ENCODE measurements around the gene NELFCD.
"Not testable (repeated sequence)": the region's sequence is repeated elsewhere in the genome, so short reads cannot be mapped to it uniquely, and the experiment has no call there.

NELFCD gene

GRCh38 chr20:58980711-58981627 lies at the start of gene NELFCD:
Gene NELFCD (plus strand): TSS chr20:58981256. CDS start chr20:58981310, 54 bp downstream.
- DNase-seq (ENCODE audit: extremely low read depth in 1 of 2, low read depth in 1 of 2) = peak; percentile 54 to 86

- no peak for DNase-seq (ENCODE audit: extremely low read depth in 1 of 2, low read depth in 1 of 2)
These were observed 48.9 kb upstream of the NELFCD start for GRCh38 chr20:58932170-58932569.

DNA sequence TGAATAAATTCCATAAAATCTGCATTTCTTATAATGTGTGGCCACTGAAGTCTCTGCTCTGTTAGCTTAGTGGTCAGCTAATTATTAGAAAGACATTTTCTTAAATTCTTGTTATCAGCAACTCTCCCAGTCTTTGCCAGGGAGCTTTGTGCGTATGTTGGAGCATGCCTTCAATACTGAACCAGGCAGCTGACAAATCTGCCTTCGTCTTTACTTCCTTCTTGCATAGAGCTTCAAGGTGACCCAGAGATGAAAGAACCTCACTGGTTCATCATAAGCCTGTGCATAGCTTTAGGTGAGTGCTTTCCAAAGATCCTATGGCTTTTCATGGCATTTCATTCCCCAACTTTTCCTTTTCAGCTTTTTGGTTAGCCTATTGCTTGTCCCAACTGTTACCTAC lies 43.0 kb upstream of the NELFCD start:
- DNase-seq (ENCODE audit: extremely low read depth in 1 of 2, low read depth in 1 of 2) = no peak

DNA sequence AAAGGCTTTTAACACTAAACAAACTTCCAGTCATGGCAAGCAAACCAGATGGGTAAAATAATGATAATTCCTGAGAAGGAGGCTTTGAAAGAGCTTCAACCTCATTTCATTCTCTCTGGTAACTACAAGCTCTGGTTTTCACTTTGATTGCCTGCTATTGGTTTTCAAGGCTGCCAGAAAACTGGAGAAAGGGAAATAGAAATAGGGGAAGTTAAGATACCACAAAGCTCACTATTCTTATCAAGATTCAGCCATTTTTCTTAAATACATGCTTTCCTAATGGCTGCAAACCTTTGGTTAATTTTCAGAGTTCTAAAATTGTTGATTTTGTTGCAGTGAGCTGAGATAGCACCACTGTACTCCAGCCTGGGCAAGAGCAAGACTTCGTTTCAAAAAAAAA lies 42.5 kb upstream of the NELFCD start:
- DNase-seq (ENCODE audit: extremely low read depth in 1 of 2, low read depth in 1 of 2) = no peak

DNA sequence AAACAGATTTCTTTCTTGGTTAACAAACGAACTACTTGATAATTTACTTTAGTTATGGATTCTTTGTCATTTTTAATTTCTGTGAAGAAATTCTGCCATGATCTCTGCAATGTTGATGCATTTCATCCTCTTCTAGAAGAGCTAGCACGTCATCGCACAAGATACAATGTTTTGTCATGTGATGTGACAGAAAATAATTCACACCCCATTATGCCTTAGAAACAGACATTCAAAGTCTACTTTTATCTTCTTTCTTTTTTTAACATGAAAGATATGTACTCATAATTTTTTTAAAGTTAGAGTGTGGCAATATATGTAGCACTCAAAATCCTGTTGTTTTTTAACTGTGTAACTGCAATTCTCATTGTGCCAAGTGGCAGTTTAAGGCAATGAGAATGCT lies 39.6 kb upstream of the NELFCD start:
- no peak for DNase-seq (ENCODE audit: extremely low read depth in 1 of 2, low read depth in 1 of 2)

DNA sequence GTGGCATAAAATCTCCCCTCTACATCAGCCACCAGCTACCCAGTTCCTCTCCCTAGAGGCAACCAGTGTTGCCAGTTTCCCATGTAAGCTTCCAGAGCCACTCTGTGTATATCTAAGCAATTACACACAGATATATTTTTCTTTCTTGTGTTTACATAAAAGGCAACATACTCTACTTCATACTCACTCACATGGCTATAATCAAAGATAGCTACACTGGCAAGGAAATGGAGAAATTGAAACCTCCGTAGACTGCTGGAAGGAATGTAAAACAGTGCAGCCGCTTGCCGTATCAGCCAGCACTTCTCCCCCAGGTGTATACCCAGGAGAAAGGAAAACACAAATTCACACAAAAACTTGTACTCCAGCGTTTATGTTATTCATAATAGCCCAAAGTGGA lies 38.5 kb upstream of the NELFCD start:
- DNase-seq (ENCODE audit: extremely low read depth in 1 of 2, low read depth in 1 of 2) = no peak

- no peak for DNase-seq (ENCODE audit: extremely low read depth in 1 of 2, low read depth in 1 of 2)
These were observed 36.4 kb upstream of the NELFCD start for GRCh38 chr20:58944610-58945009.

DNA sequence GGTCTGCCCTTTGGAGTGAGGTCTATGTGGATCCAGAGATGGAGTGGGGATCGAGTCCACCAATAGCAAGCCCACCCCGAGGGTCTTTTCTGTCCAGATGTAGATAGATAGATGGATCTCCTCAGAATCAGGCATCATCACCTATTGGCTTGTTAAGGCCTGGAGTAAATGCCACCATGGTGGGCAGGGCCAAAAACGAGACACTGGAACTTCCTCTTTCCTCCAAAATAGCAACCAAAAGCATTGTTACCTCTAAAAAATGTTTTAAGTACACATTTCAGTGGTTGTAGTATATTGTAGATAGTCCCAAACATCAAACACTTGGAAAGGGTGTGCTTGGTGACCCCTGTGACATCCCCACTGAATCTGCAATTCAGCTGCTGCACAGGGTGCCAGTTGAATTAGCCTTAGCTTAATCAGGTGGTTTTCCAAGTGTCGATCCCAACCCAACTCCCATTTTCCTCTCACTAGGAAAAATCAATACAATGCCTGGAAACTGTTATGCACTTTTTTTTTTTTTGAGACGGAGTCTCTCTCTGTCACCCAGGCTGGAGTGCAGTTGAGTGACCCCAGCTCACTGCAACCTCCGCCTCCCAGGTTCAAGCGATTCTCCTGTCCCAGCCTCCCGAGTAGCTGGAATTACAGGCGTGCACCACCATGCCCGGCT lies 35.0 kb upstream of the NELFCD start:
- no peak for DNase-seq (ENCODE audit: extremely low read depth in 1 of 2, low read depth in 1 of 2)

DNA sequence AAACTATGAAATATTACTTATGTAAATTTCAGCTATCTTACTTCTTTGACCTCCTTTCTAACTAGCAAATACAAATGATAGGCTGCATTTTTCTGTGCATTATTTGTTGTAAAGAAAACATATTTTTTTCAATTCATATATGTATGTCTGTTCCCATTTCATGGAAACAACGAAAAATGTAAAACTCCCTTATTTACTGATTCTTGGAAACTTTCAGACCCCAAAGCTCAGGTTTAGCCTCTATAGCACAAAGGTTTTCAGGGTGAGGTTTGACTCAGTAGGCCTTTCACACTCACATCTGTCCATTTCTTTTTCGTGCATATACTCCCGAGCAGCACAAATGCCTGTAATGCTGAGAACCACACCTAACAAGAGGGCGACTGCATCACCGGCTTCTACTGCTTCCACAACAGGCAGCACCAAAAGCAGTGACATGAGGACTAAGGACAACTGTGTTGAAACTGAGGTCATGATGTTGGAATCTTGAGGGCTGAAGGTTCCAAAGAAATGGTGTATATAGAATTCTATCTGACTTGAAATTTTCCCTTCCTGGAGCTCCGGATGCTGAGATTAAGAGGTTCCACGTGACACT lies 33.2 kb upstream of the NELFCD start:
- not testable (repeated sequence) for DNase-seq (ENCODE audit: extremely low read depth in 1 of 2, low read depth in 1 of 2)

GRCh38 chr20:58950603-58951002 lies 30.5 kb upstream of the NELFCD start:
- no peak for DNase-seq (ENCODE audit: extremely low read depth in 1 of 2, low read depth in 1 of 2)

- DNase-seq (ENCODE audit: extremely low read depth in 1 of 2, low read depth in 1 of 2) = no peak
These were observed 28.0 kb upstream of the NELFCD start for GRCh38 chr20:58953050-58953449.

GRCh38 chr20:58956078-58956477 lies 25.0 kb upstream of the NELFCD start:
- no peak for DNase-seq (ENCODE audit: extremely low read depth in 1 of 2, low read depth in 1 of 2)

- DNase-seq (ENCODE audit: extremely low read depth in 1 of 2, low read depth in 1 of 2) = no peak
These were observed 21.4 kb upstream of the NELFCD start for GRCh38 chr20:58959652-58960051.

DNA sequence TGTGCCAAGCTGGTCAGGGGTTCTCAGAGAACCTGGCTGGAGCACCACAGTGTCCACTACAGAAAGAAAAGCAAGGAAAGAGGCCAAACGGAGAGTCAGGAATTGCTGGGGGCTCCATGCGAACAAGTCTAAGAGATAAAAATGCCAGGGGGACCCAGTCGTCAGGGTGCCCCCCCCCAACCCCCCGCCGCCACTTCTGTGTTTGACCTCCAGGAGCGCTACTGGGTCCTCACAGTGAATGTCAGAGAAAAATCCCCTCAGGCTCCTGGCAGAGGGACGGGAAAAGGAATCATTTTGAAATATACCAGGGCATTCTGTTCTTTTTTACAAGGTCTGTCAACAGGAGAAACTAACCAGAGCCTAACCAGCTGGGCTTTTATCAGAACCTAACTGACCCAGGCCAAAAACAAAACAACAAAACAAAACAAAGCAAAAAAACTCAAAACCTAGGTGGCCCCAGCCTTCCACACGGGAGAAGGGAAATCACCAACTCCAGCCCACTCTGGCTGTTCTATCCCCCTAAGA lies 17.9 kb upstream of the NELFCD start:
- no peak for DNase-seq (ENCODE audit: extremely low read depth in 1 of 2, low read depth in 1 of 2)

- DNase-seq (ENCODE audit: extremely low read depth in 1 of 2, low read depth in 1 of 2) = not testable (repeated sequence)
These were observed 17.1 kb upstream of the NELFCD start for GRCh38 chr20:58963922-58964321.

- DNase-seq (ENCODE audit: extremely low read depth in 1 of 2, low read depth in 1 of 2) = no peak
These were observed 15.6 kb upstream of the NELFCD start for GRCh38 chr20:58965270-58966064.

DNA sequence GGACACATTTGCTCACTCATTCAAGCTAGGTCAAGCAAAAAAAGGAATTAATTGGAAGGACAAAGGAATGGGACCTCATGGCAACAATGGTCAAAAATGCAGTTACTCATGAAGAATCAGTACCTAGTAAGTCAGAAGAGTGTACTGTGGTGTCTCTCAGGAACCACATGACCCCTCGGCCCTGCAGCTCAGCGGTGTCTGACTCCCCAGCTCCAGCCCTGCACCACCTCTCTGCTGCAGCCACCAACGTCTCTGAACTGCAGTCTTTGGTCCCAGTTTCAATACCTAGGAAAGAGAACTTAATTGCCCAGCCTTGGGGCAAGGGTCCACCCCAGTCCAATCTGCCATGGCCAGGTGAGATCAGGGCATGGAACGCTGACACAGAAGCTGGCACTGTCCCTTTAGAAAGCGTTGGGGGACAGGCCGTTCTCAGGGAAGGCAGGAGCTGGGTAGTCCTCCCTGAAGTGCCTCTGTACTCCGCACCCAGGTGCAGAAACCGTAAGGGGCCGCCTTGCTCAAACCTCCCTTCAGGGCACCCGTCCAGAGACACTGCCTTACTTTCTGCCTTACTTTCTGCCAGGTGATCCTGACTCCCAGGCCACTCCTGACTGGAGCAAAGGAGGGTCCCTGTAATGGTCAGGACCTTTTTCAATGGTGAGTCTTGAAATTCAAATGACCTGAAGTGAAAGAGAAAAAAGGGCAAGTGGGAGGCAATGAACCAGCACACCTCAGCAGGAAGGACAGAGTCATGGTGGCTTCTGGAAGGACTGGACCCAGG lies 13.2 kb upstream of the NELFCD start:
- DNase-seq (ENCODE audit: extremely low read depth in 1 of 2, low read depth in 1 of 2) = no peak

GRCh38 chr20:58969439-58969838 lies 11.6 kb upstream of the NELFCD start:
- DNase-seq (ENCODE audit: extremely low read depth in 1 of 2, low read depth in 1 of 2) = no peak

DNA sequence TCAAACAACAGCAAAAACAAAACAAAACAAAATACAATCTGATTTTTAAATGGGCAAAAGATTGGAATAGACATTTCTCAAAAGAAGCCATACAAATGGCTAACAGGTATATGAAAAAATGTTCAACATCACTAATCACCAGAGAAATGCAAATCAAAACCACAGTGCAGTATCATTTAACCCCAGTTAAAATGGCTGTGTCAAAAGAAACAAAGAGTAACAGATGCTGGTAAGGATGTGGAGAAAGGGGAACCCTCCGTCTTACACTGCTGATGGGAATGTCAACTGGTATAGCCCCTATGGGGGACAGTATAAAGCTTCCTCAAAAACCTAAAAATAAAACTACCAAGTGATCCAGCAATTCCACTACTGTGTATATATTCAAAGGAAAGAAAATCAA lies 10.9 kb upstream of the NELFCD start:
- DNase-seq (ENCODE audit: extremely low read depth in 1 of 2, low read depth in 1 of 2) = no peak

- no peak for DNase-seq (ENCODE audit: extremely low read depth in 1 of 2, low read depth in 1 of 2)
These were observed 9.6 kb upstream of the NELFCD start for GRCh38 chr20:58971429-58971828.
